HG02642 (cell line): ENCODE results near the gene VWA7.

Source experiments
- ATAC-seq: cut with Tn5 transposase; IDR thresholded peaks from one replicate; pipeline ENCODE4 v1.9.1; 2021; ENCODE audit warnings: mild to moderate bottlenecking; ENCODE audit not compliant: unreplicated experiment, poor library complexity

Gene VWA7

DNA sequence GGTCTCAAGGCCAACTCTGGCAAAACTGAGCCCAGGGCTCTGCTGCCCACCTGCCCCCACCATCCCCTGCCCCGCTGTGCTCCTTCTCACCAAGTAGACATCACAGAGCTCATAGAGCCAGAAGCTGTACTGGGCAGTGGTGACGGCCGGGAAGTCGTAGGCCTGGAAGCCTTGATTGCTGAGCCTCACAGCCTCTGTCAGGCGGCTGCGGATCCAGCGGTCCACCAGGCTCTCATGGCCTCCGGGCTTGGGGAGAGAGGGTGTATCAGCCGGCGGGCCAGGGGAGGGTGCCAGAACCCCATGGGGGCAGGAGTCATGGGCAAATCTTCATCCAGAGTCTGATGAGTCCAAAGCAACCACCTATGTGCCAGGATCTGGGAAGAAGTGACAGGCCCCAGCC is 2.8 kb upstream of the VWA7 start:
- ATAC-seq: no peak

GRCh38 chr6:31778999-31779885 is 2.1 kb upstream of the VWA7 start:
- ATAC-seq: no peak

DNA sequence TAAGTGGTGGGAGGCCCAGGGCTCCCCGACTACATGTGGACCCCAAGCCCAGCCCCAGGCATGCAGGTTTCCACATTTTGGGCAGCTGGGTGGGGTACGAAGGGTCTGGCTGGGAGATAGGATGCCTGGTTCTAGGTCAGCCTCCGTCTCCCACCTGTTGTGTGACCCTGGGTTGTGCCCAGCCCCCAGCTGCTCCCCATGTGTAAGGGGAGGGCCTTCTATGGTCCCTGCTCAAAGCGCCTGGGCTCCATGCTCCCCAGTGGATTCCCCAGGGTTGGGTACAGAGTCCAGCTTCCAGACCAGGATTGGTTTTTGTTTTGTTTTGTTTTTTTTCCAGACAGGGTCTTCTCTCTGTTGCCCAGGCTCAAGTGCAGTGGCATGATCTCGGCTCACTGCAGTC is 1.1 kb upstream of the VWA7 start:
- ATAC-seq: no peak

DNA sequence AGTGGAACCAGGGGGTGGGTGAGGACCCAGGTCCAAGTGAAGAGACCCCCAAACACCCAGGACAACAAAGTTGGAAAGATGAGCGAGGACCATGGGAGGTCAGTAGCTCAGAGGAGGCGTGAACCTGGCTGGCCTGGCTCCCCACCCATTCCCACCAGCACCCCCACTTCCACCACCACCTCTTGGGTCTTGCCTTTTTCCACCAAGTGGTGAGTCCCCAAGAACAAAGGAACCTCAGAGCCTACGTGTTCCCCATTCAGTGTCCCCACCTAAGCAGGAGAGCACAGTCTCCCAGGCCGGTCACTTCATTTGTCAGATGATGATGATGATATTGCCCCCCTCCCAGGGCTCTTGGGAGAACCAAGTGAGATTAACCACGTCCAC is 531 bp upstream of the VWA7 start:
- no peak for ATAC-seq

DNA sequence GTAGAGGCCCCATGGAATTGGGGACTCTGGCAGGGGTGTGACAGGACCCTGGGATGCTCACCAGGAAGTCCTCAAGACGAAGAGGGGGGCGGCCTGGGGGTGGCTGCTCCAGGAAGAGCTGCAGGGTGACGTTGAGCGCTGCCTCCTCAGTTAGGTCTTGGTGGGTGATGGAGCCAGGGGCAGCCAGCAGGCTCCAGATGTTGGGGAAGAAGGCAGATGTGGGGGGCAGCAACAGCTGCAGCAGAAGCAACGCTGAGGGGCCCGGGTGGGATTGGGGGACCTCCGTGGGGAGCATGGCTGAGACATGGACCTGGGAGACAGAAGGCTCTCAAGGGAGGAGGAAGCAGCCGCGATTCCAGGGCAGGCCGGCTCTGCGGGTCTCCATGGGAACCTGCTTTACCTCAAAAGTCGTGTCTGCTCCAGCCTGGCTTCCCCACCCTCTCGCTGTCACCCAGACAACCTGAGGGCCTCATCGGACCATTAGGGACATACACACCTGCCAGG is 591 bp downstream of the VWA7 start:
- no peak for ATAC-seq

DNA sequence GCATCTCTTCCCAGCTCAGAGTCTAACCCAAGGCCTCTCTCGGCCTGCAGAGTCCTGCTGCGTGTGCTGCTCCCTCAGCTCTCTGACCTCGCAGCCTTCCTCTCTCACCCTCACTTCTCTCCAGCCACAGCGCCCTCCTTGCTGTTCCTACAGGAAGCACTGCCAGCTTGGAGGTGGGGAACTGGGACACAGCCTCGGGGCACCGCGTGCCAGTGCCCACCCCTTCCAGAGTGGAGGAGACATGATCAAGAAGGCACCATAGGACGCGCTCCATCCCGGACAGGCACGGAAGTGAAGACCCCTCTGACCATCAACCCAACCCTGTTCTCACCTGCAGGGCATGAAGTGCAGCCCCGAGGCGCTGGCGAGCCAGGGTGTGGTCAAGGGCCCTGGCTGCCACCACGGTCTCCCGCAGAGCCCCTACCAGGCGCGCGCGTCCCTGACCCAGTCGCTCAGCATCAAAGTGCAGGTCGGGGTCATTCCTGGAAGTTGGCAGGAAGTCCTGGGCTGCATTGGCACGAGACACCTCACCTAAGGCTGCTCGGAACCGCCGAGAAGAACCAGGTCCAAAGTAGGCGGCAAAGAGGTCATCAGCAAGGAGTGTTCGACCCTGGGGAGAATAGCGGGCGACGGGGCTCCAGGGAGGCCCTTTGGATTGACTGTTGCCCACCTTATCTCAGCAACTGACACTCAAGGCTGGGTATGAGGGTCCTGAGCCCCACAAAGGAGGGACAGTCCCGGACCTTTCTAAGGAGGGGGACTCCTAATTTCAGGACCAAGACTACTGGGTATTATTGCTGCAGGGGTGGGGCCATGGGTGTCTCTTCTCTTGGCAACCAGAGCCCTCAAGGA is 1.3 kb downstream of the VWA7 start:
- ATAC-seq: no peak

DNA sequence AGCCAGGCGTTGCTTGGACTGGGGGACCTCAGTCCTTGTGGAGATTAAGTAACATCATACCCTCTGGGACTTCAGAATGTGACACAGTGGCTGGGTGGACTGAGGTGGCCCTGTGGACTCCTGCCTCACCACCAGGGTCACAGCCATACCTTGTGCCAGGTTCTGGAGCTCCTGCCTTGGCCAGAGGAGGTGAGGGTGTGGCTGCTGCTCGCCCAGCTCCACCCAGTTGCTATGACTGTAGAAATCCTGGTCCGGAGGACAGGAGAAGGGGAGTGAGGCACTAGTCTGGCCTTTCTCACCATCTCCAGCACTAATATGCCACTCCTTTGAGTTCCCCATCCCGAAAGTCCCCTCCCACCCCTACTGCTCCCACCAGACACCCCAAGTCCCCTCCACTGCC is 1.9 kb downstream of the VWA7 start:
- no peak for ATAC-seq

DNA sequence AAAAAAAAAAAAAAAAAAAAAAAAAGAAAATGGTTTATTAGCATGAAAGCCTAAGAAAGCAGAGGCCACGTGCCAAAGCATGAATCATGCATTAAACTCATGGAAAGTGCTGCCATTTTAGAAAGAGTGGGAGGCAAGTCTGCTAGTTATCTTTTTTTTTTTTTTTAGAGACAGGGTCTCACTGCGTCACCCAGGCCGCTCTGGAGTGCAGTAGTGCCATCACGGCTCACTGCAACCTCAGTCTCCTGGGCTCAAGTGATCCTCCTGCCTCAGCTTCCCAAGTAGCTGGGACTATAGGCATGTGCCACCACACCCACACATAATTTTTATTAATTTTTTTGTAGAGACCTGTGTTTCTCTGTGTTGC is 5.2 kb downstream of the VWA7 start:
- ATAC-seq: no peak

- no peak for ATAC-seq
Measured at GRCh38 chr6:31770860-31771259, 6.3 kb downstream of the VWA7 start.

- peak; percentile 54 for ATAC-seq
Measured at GRCh38 chr6:31769684-31770371, 7.3 kb downstream of the VWA7 start.

DNA sequence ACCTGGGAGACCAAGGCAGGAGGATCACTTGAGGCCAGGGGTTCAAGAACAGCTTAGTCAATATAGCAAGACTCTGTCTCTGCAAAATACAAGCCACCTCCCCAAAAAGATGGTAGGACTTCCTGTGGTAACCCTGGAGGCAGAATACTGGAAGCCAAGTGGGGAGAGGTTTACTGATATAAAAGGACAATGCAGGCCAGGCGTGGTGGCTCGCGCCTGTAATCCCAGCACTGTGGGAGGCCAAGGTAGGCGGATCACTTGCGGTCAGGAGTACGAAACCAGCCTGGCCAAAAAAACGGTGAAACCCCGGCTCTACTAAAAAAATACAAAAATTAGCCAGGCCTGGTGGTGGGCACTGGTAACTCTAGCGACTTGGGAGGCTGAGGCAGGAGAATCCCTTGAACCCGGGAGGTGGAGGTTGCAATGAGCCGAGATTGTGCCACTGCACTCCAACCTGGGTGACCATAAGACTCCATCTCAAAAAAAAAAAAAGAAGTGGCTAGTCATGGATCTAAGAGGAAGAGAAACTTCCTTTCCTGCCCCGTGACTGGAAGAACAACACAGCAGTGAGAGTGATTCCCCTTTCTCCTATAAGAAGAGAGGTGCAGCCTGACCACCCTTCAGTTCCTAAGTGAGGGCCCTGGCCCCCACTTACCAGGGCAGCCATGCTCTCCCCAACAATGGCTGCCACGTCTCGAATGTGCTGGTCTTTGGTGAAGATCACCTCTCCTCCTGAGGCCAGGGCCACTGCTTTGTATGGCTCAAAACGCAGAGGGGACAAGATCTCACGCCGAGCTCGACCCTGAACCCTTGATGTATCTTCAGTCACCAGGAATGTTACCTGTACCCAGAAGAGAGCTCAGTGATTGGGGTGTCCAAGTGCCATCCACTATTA is 8.5 kb downstream of the VWA7 start:
- no peak for ATAC-seq

- no peak for ATAC-seq
Measured at GRCh38 chr6:31767096-31767645, 10.0 kb downstream of the VWA7 start.

DNA sequence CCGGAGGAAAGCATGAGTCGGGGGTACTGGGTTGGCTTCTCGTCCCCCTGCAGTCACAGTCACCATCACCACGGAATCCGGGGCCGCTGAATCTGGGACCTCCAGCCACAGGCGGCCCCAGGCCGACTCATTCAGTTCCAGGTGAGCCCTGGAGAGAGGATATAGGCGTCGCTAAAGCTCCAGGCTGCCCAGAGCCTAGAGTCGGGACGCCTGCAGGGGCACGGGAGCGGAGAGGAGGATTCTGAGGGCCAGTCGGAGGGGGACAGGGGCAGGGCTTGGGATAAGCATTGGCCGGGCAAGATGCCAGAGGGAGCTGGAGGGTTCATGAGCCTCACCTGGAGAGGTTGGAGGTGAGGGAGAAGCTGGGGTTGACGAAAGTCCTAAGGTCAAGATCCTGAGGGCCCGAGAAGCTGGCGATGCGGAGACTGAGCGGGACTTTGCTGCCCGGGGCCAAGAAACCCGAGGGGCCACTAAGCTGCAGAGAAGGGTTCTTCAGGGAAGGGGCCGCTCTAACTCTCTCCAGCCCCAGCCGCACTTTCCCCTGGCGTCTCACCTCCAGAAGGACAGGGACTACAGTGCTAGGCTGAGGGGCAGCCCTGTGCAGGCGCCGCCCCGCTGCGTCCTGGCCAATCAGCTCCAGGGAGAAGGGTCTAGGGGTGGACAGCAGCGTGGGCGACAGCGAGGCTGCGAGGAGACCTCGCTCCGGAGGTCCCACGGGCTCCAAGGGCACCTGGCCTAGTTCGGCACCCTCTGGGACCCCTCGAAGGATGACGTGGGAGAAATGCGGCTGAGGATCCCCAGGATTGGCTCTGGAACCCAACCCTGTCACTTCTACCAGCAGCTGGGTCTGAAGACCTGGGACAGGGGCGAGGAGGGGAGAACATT is 11.0 kb downstream of the VWA7 start:
- ATAC-seq: no peak

- ATAC-seq: no peak
Measured at GRCh38 chr6:31765559-31765909, 11.6 kb downstream of the VWA7 start.

- no peak for ATAC-seq
Measured at GRCh38 chr6:31764198-31764597, 12.9 kb downstream of the VWA7 start.

- ATAC-seq: no peak
Measured at GRCh38 chr6:31763619-31763940, 13.5 kb downstream of the VWA7 start.

GRCh38 chr6:31762878-31763618 is 14.1 kb downstream of the VWA7 start:
- ATAC-seq: no peak

- ATAC-seq: no peak
Measured at GRCh38 chr6:31762356-31762755, 14.8 kb downstream of the VWA7 start, which contains the start of gene SAPCD1. SAPCD1 (plus strand) TSS chr6:31762656; CDS start chr6:31763055, 399 bp downstream.
